OCI-LY1 (cell line): ENCODE data around the gene GPD2.

ENCODE experiments used
- H2AFZ ChIP-seq: fragments of 200-600 bp; sonication (generic), shearing (Covaris generic); 2 replicates; pipeline ENCODE4 v1.6.0; 2014; ENCODE audit warnings: antibody characterized with exemption, mild to moderate bottlenecking, low read length
- H3F3A ChIP-seq: fragments of 200-600 bp; sonication (generic), shearing (Covaris generic); 2 replicates; pipeline ENCODE4 v1.6.0; 2014; ENCODE audit warnings: mild to moderate bottlenecking, antibody characterized with exemption, low read length, moderate library complexity; ENCODE audit not compliant: insufficient read depth
- H3K27ac ChIP-seq: fragments of 200-600 bp; sonication (generic); 2 replicates; pipeline ENCODE4 v1.5.1; 2014; ENCODE audit warnings: low read length, mixed run types, mild to moderate bottlenecking, low read depth; ENCODE audit not compliant: poor library complexity, severe bottlenecking
- H3K27me3 ChIP-seq: fragments of 200-600 bp; sonication (generic); 2 replicates; pipeline ENCODE4 v1.6.0; 2014; ENCODE audit warnings: antibody characterized with exemption, mild to moderate bottlenecking, low read length, moderate library complexity; ENCODE audit not compliant: insufficient read depth
- H3K36me3 ChIP-seq: fragments of 200-600 bp; sonication (generic); 2 replicates; pipeline ENCODE4 v1.6.1; 2014; ENCODE audit warnings: mild to moderate bottlenecking, antibody characterized with exemption, low read length, moderate library complexity, mixed read lengths; ENCODE audit not compliant: insufficient read depth
- H3K4me1 ChIP-seq: fragments of 200-600 bp; sonication (generic); 2 replicates; pipeline ENCODE4 v1.5.1; 2014; ENCODE audit warnings: mild to moderate bottlenecking, low read length, moderate library complexity; ENCODE audit not compliant: insufficient read depth, severe bottlenecking
- H3K4me2 ChIP-seq: fragments of 200-600 bp; sonication (generic), shearing (Covaris generic); 2 replicates; pipeline ENCODE4 v1.6.1; 2014; ENCODE audit warnings: low read length
- H3K4me3 ChIP-seq: fragments of 200-600 bp; sonication (generic); 2 replicates; pipeline ENCODE4 v1.5.1; 2014; ENCODE audit warnings: low read length, low read depth, mild to moderate bottlenecking, mixed read lengths; ENCODE audit not compliant: poor library complexity, severe bottlenecking
- H3K79me2 ChIP-seq: fragments of 200-600 bp; shearing (Covaris generic); 2 replicates; pipeline ENCODE4 v1.6.1; 2016; ENCODE audit warnings: mixed run types, low read length, mixed read lengths; ENCODE audit not compliant: insufficient read depth
- H3K9ac ChIP-seq: fragments of 200-600 bp; sonication (generic), shearing (Covaris generic); 2 replicates; pipeline ENCODE4 v1.6.1; 2014; ENCODE audit warnings: mild to moderate bottlenecking, low read length, mixed read lengths
- H3K9me2 ChIP-seq: fragments of 200-600 bp; sonication (generic), shearing (Covaris generic); 2 replicates; pipeline ENCODE4 v1.6.1; 2014; ENCODE audit warnings: low read depth, mild to moderate bottlenecking, low read length, mixed read lengths
- H3K9me3 ChIP-seq: fragments of 200-600 bp; shearing (Covaris generic); 2 replicates; pipeline ENCODE4 v1.6.1; 2014; ENCODE audit warnings: low read length, mixed read lengths
- H4K20me1 ChIP-seq: fragments of 200-600 bp; sonication (generic), shearing (Covaris generic); 2 replicates; pipeline ENCODE4 v1.6.0; 2016; ENCODE audit warnings: mild to moderate bottlenecking, low read length; ENCODE audit not compliant: insufficient read depth
- CTCF ChIP-seq: fragments of 200-600 bp; sonication (generic), shearing (Covaris generic); IDR thresholded peaks from 2 replicates; pipeline ENCODE4 v1.5.1; 2017; ENCODE audit warnings: mild to moderate bottlenecking, antibody characterized with exemption, low read length, moderate library complexity, mixed read lengths
- EZH2 ChIP-seq: fragments of 200-600 bp; sonication (generic), shearing (Covaris generic); IDR thresholded peaks from 2 replicates; pipeline ENCODE4 v1.8.0; 2017; ENCODE audit warnings: borderline replicate concordance, mixed run types, mild to moderate bottlenecking, antibody characterized with exemption, low read length, moderate library complexity, mixed read lengths

Gene GPD2

DNA sequence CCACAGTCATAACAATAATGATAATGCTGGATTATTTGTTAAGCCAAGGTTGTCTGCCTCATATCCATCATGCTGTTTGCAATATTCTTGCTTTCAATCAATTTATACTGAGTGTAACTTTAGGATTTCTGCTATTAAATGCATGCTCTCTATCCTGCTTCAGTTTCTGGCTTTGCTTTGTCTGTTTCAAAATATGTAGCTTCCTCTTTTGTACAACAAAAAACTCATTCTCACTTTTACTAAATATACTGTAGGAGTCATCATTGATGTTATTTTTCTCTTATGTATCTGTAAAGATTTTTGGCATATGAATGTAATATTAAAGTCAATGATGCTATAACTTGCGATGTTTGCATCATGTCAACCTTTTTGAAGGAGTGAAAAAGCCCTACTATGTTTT is 149.3 kb downstream of the GPD2 start:
- TF ChIP-seq CTCF (no peak), EZH2 (no peak)
- Histone ChIP-seq H3K4me3 (no peak overlapping the region), H3K4me2 (no peak overlapping the region), H2AFZ (no peak overlapping the region), H3K9me3 (no peaks in the 10 kb centered on the region), H3K27ac (no peak overlapping the region), H3K36me3 (no peaks in the 10 kb centered on the region), H3F3A (no peaks in the 10 kb centered on the region), H4K20me1 (no peaks in the 10 kb centered on the region), H3K9me2 (no peaks in the 10 kb centered on the region), H3K9ac (no peak overlapping the region), H3K79me2 (no peaks in the 10 kb centered on the region), H3K4me1 (no peaks in the 10 kb centered on the region), H3K27me3 (no peaks in the 10 kb centered on the region)

DNA sequence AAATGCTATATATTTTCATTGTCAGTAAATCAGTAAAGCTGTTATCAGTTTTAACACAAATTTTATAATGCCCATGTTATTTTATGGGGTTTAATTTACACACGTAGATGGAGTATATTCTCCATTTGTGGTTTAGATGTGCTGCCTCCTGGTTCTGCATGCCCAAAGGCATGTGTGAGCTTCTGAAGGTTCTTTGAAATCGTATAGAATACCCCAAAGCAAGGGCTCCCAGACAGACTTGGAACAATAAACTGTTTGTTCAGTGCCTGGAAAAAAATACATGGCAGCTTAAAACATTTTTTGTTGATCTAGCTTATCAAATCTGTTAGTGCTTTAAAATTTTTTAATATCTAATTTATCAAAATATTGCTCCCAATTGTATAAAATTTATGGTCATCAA is 150.4 kb downstream of the GPD2 start:
- H3K4me1 ChIP-seq: no peaks in the 10 kb centered on the region
- no peaks in the 10 kb centered on the region for H3K79me2 ChIP-seq
- no peaks in the 10 kb centered on the region for H3K27me3 ChIP-seq
- H3F3A ChIP-seq: no peaks in the 10 kb centered on the region
- H3K36me3 ChIP-seq: no peaks in the 10 kb centered on the region
- no peaks in the 10 kb centered on the region for H3K9me3 ChIP-seq
- no peak overlapping the region for H2AFZ ChIP-seq
- no peak overlapping the region for H3K27ac ChIP-seq
- H4K20me1 ChIP-seq: no peaks in the 10 kb centered on the region
- H3K4me3 ChIP-seq: no peak overlapping the region
- no peaks in the 10 kb centered on the region for H3K9me2 ChIP-seq
- no peak overlapping the region for H3K4me2 ChIP-seq
- H3K9ac ChIP-seq: no peak overlapping the region
- no peak for TF ChIP-seq CTCF
- no peak for TF ChIP-seq EZH2

GRCh38 chr2:156589381-156590079 is 153.4 kb downstream of the GPD2 start:
- no peak overlapping the region for H3K4me2 ChIP-seq
- TF ChIP-seq CTCF (peak; percentile 63; the same call in 1 of the 2 replicates), EZH2 (no peak)
- no peaks in the 10 kb centered on the region for H3K4me1 ChIP-seq

More at GRCh38 chr2:156589381-156590079, 153.4 kb downstream of the GPD2 start:
- no peaks in the 10 kb centered on the region for H3K9me3 ChIP-seq
- H3K9ac ChIP-seq: no peak overlapping the region
- no peaks in the 10 kb centered on the region for H3K9me2 ChIP-seq
- H3K27ac ChIP-seq: no peak overlapping the region
- no peaks in the 10 kb centered on the region for H4K20me1 ChIP-seq
- no peak overlapping the region for H3K4me3 ChIP-seq
- no peaks in the 10 kb centered on the region for H3K79me2 ChIP-seq
- no peaks in the 10 kb centered on the region for H3F3A ChIP-seq
- H2AFZ ChIP-seq: no peak overlapping the region
- no peaks in the 10 kb centered on the region for H3K27me3 ChIP-seq
- H3K36me3 ChIP-seq: no peaks in the 10 kb centered on the region
